HCT116 (cell line): ENCODE data around the gene IL20RA. TPM values are rescaled to one million over a fixed set of nuclear protein-coding genes. Genes with fewer than 3 reads are reported as not detected.
"Not testable (repeated sequence)": the region's sequence is repeated elsewhere in the genome, so short reads cannot be mapped to it uniquely, and the experiment has no call there.

Experiments
- ATAC-seq: fragments of 200-7000 bp; cut with Tn5 transposase; 2 replicates; pipeline ENCODE4 v1.9.1; 2020; ENCODE audit warnings: mild to moderate bottlenecking, moderate library complexity
- BruUV-seq: library from RNA; stranded (reverse); fragments of 400-500 nt; replicated peaks from 2 replicates; lab custom pipeline; 2021; lab: Mats Ljungman, UMichigan
- CTCF ChIA-PET: fragments of 300-600 bp; sonication (Branson Sonifier 250); formaldehyde crosslinking; loops from one replicate; lab custom pipeline; 2021; ENCODE audit warnings: antibody characterized with exemption; lab: Charles Lee
- POLR2A ChIA-PET: fragments of 300-600, 350-600 bp; sonication (Branson Sonifier 250); formaldehyde crosslinking; loops from one replicate; lab custom pipeline; 2021; ENCODE audit warnings: antibody characterized with exemption; lab: Charles Lee
- RAD21 ChIA-PET, 2 experiments: fragments of 300-600 bp; sonication (Branson Sonifier 250); formaldehyde crosslinking; loops; one replicate each; lab custom pipeline; 2023; ENCODE audit warnings: low total read pairs in 2 of 2; ENCODE audit not compliant: uncharacterized antibody in 2 of 2, unreplicated experiment in 2 of 2, low non-redundant PET in 1 of 2; lab: Charles Lee
- DNase-seq: peaks from one replicate; pipeline ENCODE4 v3.0.0-alpha.2; 2010; ENCODE audit warnings: low read depth, low spot score
- H2AFZ ChIP-seq: fragments of 200-600 bp; shearing (Covaris generic), sonication (generic); 2 replicates; pipeline ENCODE4 v1.6.1; 2017; ENCODE audit warnings: low read depth, mixed run types, mixed read lengths, antibody characterized with exemption, low read length; ENCODE audit not compliant: poor library complexity, severe bottlenecking
- H3K27ac ChIP-seq: 2 replicates; pipeline ENCODE4 v1.5.1; 2012; ENCODE audit warnings: low read depth, low read length
- H3K27me3 ChIP-seq: fragments of 200-600 bp; sonication (generic); 2 replicates; pipeline ENCODE4 v1.6.1; 2016; ENCODE audit warnings: mixed run types, low read length, mixed read lengths; ENCODE audit not compliant: insufficient read depth
- H3K36me3 ChIP-seq, 2 experiments: fragments of 200-500 bp in 1 of 2; fragments of 200-600 bp in 1 of 2; sonication (Bioruptor generic) in 1 of 2; sonication (generic) in 1 of 2; 2 replicates each; pipeline versions ENCODE4 v1.5.1 to v1.6.1; 2014 to 2016; ENCODE audit warnings: low read length in 2 of 2, inconsistent platforms in 1 of 2, mixed read lengths in 1 of 2, mixed run types in 1 of 2; ENCODE audit not compliant: insufficient read depth in 2 of 2, control insufficient read depth in 1 of 2
- H3K4me1 ChIP-seq, 2 experiments: fragments of 200-600 bp in 1 of 2; sonication (generic) in 1 of 2; 2 replicates each; pipeline versions ENCODE4 v1.5.1 to v1.6.1; 2012 to 2017; ENCODE audit warnings: low read length in 2 of 2, inconsistent platforms in 1 of 2, mild to moderate bottlenecking in 1 of 2, mixed read lengths in 1 of 2, mixed run types in 1 of 2, moderate library complexity in 1 of 2; ENCODE audit not compliant: insufficient read depth in 2 of 2, control insufficient read depth in 1 of 2
- H3K4me2 ChIP-seq: fragments of 200-600 bp; sonication (generic); 2 replicates; pipeline ENCODE4 v1.6.1; 2017; ENCODE audit warnings: mixed run types, low read length, mixed read lengths
- H3K4me3 ChIP-seq, 2 experiments: fragments of 200-600 bp in 1 of 2; sonication (generic) in 1 of 2; replicated peaks in 1 of 2; 2 replicates each; pipeline ENCODE4 v1.5.1; 2011 to 2016; ENCODE audit warnings: low read length in 2 of 2, control low read depth in 1 of 2, low read depth in 1 of 2, mild to moderate bottlenecking in 1 of 2, mixed read lengths in 1 of 2, mixed run types in 1 of 2
- H3K79me2 ChIP-seq: fragments of 200-600 bp; sonication (generic); 2 replicates; pipeline ENCODE4 v1.6.1; 2017; ENCODE audit warnings: mild to moderate bottlenecking, mixed run types, low read length, moderate library complexity, mixed read lengths; ENCODE audit not compliant: insufficient read depth
- H3K9ac ChIP-seq: fragments of 200-600 bp; sonication (generic); 2 replicates; pipeline ENCODE4 v1.6.1; 2016; ENCODE audit warnings: low read length, mixed read lengths
- H3K9me2 ChIP-seq: fragments of 200-600 bp; sonication (generic), shearing (Covaris generic); 2 replicates; pipeline ENCODE4 v1.6.1; 2017; ENCODE audit warnings: mixed run types, mild to moderate bottlenecking, moderate library complexity; ENCODE audit not compliant: insufficient read depth
- H3K9me3 ChIP-seq, 2 experiments: fragments of 200-500 bp in 1 of 2; fragments of 200-600 bp in 1 of 2; sonication (Bioruptor generic) in 1 of 2; sonication (generic) in 1 of 2; 2 replicates each; pipeline ENCODE4 v1.6.1; 2014 to 2017; ENCODE audit warnings: low read length in 2 of 2, mixed read lengths in 2 of 2, inconsistent platforms in 1 of 2, low read depth in 1 of 2, mild to moderate bottlenecking in 1 of 2, mixed run types in 1 of 2, moderate library complexity in 1 of 2; ENCODE audit not compliant: control insufficient read depth in 1 of 2, insufficient read depth in 1 of 2
- H4K20me1 ChIP-seq: fragments of 200-600 bp; sonication (generic), shearing (Covaris generic); 2 replicates; pipeline ENCODE4 v1.6.1; 2017; ENCODE audit warnings: mixed run types, mild to moderate bottlenecking, moderate library complexity; ENCODE audit not compliant: insufficient read depth
- ATF3 ChIP-seq: IDR thresholded peaks from 2 replicates; pipeline ENCODE4 v1.6.1; 2012
- CEBPB ChIP-seq: IDR thresholded peaks from 2 replicates; pipeline ENCODE4 v1.6.1; 2012; ENCODE audit warnings: low read depth
- ELF1 ChIP-seq: IDR thresholded peaks from 2 replicates; pipeline ENCODE4 v1.6.1; 2012; ENCODE audit warnings: low read depth, borderline replicate concordance
- EZH2phosphoT487 ChIP-seq: fragments of 200-600 bp; IDR thresholded peaks from 2 replicates; pipeline ENCODE4 v1.6.1; 2018; ENCODE audit warnings: antibody characterized with exemption, borderline replicate concordance
- REST ChIP-seq: IDR thresholded peaks from 2 replicates; pipeline ENCODE4 v1.6.1; 2012; ENCODE audit warnings: low read depth
- SP1 ChIP-seq: IDR thresholded peaks from 2 replicates; pipeline ENCODE4 v1.6.1; 2012; ENCODE audit warnings: low read depth
- TCF7L2 ChIP-seq: IDR thresholded peaks from 2 replicates; pipeline ENCODE4 v1.7.0; 2011; ENCODE audit warnings: borderline replicate concordance, inconsistent platforms; ENCODE audit not compliant: insufficient read depth, insufficient read length; ENCODE audit errors: extremely low read depth
- ZFX ChIP-seq: fragments of 450-650 bp; IDR thresholded peaks from 2 replicates; pipeline ENCODE4 v1.6.1; 2017
- intact Hi-C: fragments of 100-400 bp; cut with micrococcal nuclease; formaldehyde crosslinking; loops from 2 replicates; pipeline ENCODE4 v1.10.0; 2022
- total RNA-seq: library from RNA; stranded (reverse); gene quantifications from one replicate; pipeline ENCODE4 v1.2.1, GENCODE V29; 2021; ENCODE audit not compliant: unreplicated experiment

Gene IL20RA
- total RNA-seq, 1 experiment from 2014 or later, result 1.1 TPM

GRCh38 chr6:136961848-136962247 is 82.9 kb downstream of the IL20RA start (continued):
- no peak for TF ChIP-seq ATF3
- no peak for TF ChIP-seq ZFX
- TF ChIP-seq TCF7L2, result no peak
- no peak for TF ChIP-seq EZH2phosphoT487
- no peak for TF ChIP-seq SP1
- TF ChIP-seq ELF1, result no peak
- no peak for TF ChIP-seq REST

GRCh38 chr6:136960781-136961180 is 84.0 kb downstream of the IL20RA start:
- POLR2A ChIA-PET, result no interaction called here
- DNase-seq, result no peak
- Histone ChIP-seq H3K9me3 (no peaks in the 10 kb centered on the region), H2AFZ (no peak overlapping the region), H4K20me1 (no peaks in the 10 kb centered on the region), H3K4me3 (no peak overlapping the region), H3K79me2 (no peaks in the 10 kb centered on the region), H3K9ac (no peak overlapping the region), H3K4me1 (no peaks in the 10 kb centered on the region; a peak in 1 of 4 replicates), H3K36me3 (no peaks in the 10 kb centered on the region), H3K4me2 (no peak overlapping the region), H3K27ac (no peak overlapping the region), H3K27me3 (no peaks in the 10 kb centered on the region), H3K9me2 (no peaks in the 10 kb centered on the region)
- no TSS peak for BruUV-seq
- ATAC-seq, result no peak
- TF ChIP-seq REST, result no peak
- TF ChIP-seq CEBPB, result no peak
- no peak for TF ChIP-seq ZFX
- RAD21 ChIA-PET, result no interaction called here
- intact Hi-C loops, result no loop called here
- CTCF ChIA-PET, result no interaction called here

- not testable (repeated sequence) for BruUV-seq
Observed at GRCh38 chr6:136959935-136960334, 84.8 kb downstream of the IL20RA start.

More at GRCh38 chr6:136959935-136960334, 84.8 kb downstream of the IL20RA start:
- H3K4me2 ChIP-seq, ATAC-seq, H3K9me2 ChIP-seq, H3K4me3 ChIP-seq, H4K20me1 ChIP-seq, H3K79me2 ChIP-seq, H2AFZ ChIP-seq, DNase-seq, H3K4me1 ChIP-seq, intact Hi-C loops, H3K27ac ChIP-seq, POLR2A ChIA-PET, H3K36me3 ChIP-seq, H3K9me3 ChIP-seq, H3K9ac ChIP-seq, RAD21 ChIA-PET, CTCF ChIA-PET, H3K27me3 ChIP-seq: not testable (repeated sequence)
